Activated T-cell treated with anti-CD3 and anti-CD28 coated beads, Interleukin-2, amount 50 U/mL, for 24 hours (primary cell): ENCODE results near the gene NT5C1A.

Source experiments
- DNase-seq: peaks from one replicate; pipeline ENCODE4 v3.0.0-alpha.2; 2020
- H3K27ac Mint-ChIP-seq: 2 replicates; pipeline ENCODE4 v1.8.0; 2020; ENCODE audit warnings: mild to moderate bottlenecking, mixed read lengths
- H3K27me3 Mint-ChIP-seq: 2 replicates; pipeline ENCODE4 v1.8.0; 2020; ENCODE audit warnings: mixed read lengths
- H3K36me3 Mint-ChIP-seq: 2 replicates; pipeline ENCODE4 v1.8.0; 2020; ENCODE audit warnings: low read depth, mixed read lengths
- H3K4me1 Mint-ChIP-seq: 2 replicates; pipeline ENCODE4 v1.8.0; 2020; ENCODE audit warnings: low read depth, mixed read lengths
- H3K4me3 Mint-ChIP-seq: 2 replicates; pipeline ENCODE4 v1.8.0; 2020; ENCODE audit warnings: mild to moderate bottlenecking, moderate library complexity, mixed read lengths
- H3K9me3 Mint-ChIP-seq: 2 replicates; pipeline ENCODE4 v1.8.0; 2020; ENCODE audit warnings: mixed read lengths

The NT5C1A gene

GRCh38 chr1:39695016-39695415, 23.1 kb upstream of the NT5C1A start:
- no peaks in the 10 kb centered on the region for H3K9me3 Mint-ChIP-seq
- peaks cover 34% of the 10 kb centered on the region for H3K4me1 Mint-ChIP-seq
- no peaks in the 10 kb centered on the region for H3K36me3 Mint-ChIP-seq
- H3K4me3 Mint-ChIP-seq = no peak overlapping the region
- H3K27ac Mint-ChIP-seq = no peak overlapping the region
- DNase-seq = no peak
- H3K27me3 Mint-ChIP-seq = peaks cover 21% of the 10 kb centered on the region

GRCh38 chr1:39694026-39694425, 22.1 kb upstream of the NT5C1A start:
- Mint-ChIP-seq H3K36me3 (no peaks in the 10 kb centered on the region), H3K27me3 (peaks cover 22% of the 10 kb centered on the region), H3K4me3 (no peak overlapping the region)

GRCh38 chr1:39692152-39693074, 20.5 kb upstream of the NT5C1A start:
- Mint-ChIP-seq H3K4me3 (peak overlapping the region; percentile 24), H3K27ac (no peak overlapping the region), H3K36me3 (no peaks in the 10 kb centered on the region), H3K27me3 (peaks cover 20% of the 10 kb centered on the region), H3K4me1 (peaks cover 45% of the 10 kb centered on the region), H3K9me3 (no peaks in the 10 kb centered on the region)
- peak; percentile 51 for DNase-seq

More at GRCh38 chr1:39694026-39694425, 22.1 kb upstream of the NT5C1A start:
- Mint-ChIP-seq H3K4me1 (peaks cover 40% of the 10 kb centered on the region), H3K9me3 (no peaks in the 10 kb centered on the region), H3K27ac (no peak overlapping the region)
- DNase-seq = no peak

- Mint-ChIP-seq H3K4me1 (peaks cover 45% of the 10 kb centered on the region), H3K4me3 (peak within 1 kb of the TSS; percentile 69), H3K36me3 (no peaks in the 10 kb centered on the region), H3K9me3 (no peaks in the 10 kb centered on the region), H3K27me3 (peaks cover 20% of the 10 kb centered on the region), H3K27ac (no peak within 1 kb of the TSS)
- DNase-seq = peak; percentile 89
Measured at GRCh38 chr1:39691383-39692151, 19.7 kb upstream of the NT5C1A start, which contains the start of gene HPCAL4. TSS of gene HPCAL4 (minus strand) at chr1:39691433. CDS start at chr1:39684603, 6,830 bp downstream.

GRCh38 chr1:39690794-39691382, 19.0 kb upstream of the NT5C1A start:
- DNase-seq = no peak
- H3K4me1 Mint-ChIP-seq = peaks cover 45% of the 10 kb centered on the region
- no peak overlapping the region for H3K27ac Mint-ChIP-seq
- H3K4me3 Mint-ChIP-seq = peak overlapping the region; percentile 69
- H3K36me3 Mint-ChIP-seq = no peaks in the 10 kb centered on the region
- H3K9me3 Mint-ChIP-seq = no peaks in the 10 kb centered on the region
- H3K27me3 Mint-ChIP-seq = peaks cover 23% of the 10 kb centered on the region

GRCh38 chr1:39690225-39690624, 18.3 kb upstream of the NT5C1A start:
- Mint-ChIP-seq H3K4me1 (peaks cover 44% of the 10 kb centered on the region), H3K4me3 (peak overlapping the region; percentile 69), H3K27ac (no peak overlapping the region), H3K27me3 (peaks cover 23% of the 10 kb centered on the region), H3K36me3 (no peaks in the 10 kb centered on the region), H3K9me3 (no peaks in the 10 kb centered on the region)
- no peak for DNase-seq

GRCh38 chr1:39689635-39690034, 17.7 kb upstream of the NT5C1A start:
- no peaks in the 10 kb centered on the region for H3K36me3 Mint-ChIP-seq
- H3K4me3 Mint-ChIP-seq = no peak overlapping the region
- DNase-seq = no peak
- no peaks in the 10 kb centered on the region for H3K9me3 Mint-ChIP-seq
- H3K27ac Mint-ChIP-seq = no peak overlapping the region
- peaks cover 28% of the 10 kb centered on the region for H3K27me3 Mint-ChIP-seq
- peaks cover 42% of the 10 kb centered on the region for H3K4me1 Mint-ChIP-seq

- Mint-ChIP-seq H3K27ac (no peak overlapping the region), H3K9me3 (no peaks in the 10 kb centered on the region), H3K4me1 (peaks cover 40% of the 10 kb centered on the region), H3K36me3 (no peaks in the 10 kb centered on the region), H3K27me3 (peaks cover 30% of the 10 kb centered on the region), H3K4me3 (no peak overlapping the region)
- no peak for DNase-seq
Measured at GRCh38 chr1:39689214-39689613, 17.3 kb upstream of the NT5C1A start.

GRCh38 chr1:39688706-39689105, 16.8 kb upstream of the NT5C1A start:
- H3K27ac Mint-ChIP-seq = no peak overlapping the region
- H3K27me3 Mint-ChIP-seq = peaks cover 30% of the 10 kb centered on the region
- DNase-seq = no peak
- no peak overlapping the region for H3K4me3 Mint-ChIP-seq
- peaks cover 37% of the 10 kb centered on the region for H3K4me1 Mint-ChIP-seq
- H3K9me3 Mint-ChIP-seq = no peaks in the 10 kb centered on the region
- H3K36me3 Mint-ChIP-seq = no peaks in the 10 kb centered on the region

GRCh38 chr1:39687243-39687642, 15.3 kb upstream of the NT5C1A start:
- no peak for DNase-seq
- H3K4me1 Mint-ChIP-seq = peaks cover 34% of the 10 kb centered on the region
- H3K9me3 Mint-ChIP-seq = no peaks in the 10 kb centered on the region
- H3K4me3 Mint-ChIP-seq = no peak overlapping the region
- H3K27ac Mint-ChIP-seq = no peak overlapping the region
- peaks cover 24% of the 10 kb centered on the region for H3K27me3 Mint-ChIP-seq
- no peaks in the 10 kb centered on the region for H3K36me3 Mint-ChIP-seq

GRCh38 chr1:39685071-39685470, 13.2 kb upstream of the NT5C1A start:
- H3K9me3 Mint-ChIP-seq = no peaks in the 10 kb centered on the region
- peaks cover 14% of the 10 kb centered on the region for H3K27me3 Mint-ChIP-seq
- H3K4me1 Mint-ChIP-seq = peaks cover 35% of the 10 kb centered on the region
- DNase-seq = no peak
- H3K4me3 Mint-ChIP-seq = no peak overlapping the region
- no peaks in the 10 kb centered on the region for H3K36me3 Mint-ChIP-seq
- H3K27ac Mint-ChIP-seq = no peak overlapping the region

GRCh38 chr1:39684313-39684664, 12.4 kb upstream of the NT5C1A start:
- peaks cover 29% of the 10 kb centered on the region for H3K4me1 Mint-ChIP-seq
- no peak overlapping the region for H3K27ac Mint-ChIP-seq
- H3K9me3 Mint-ChIP-seq = no peaks in the 10 kb centered on the region

GRCh38 chr1:39683591-39684312, 11.8 kb upstream of the NT5C1A start:
- peaks cover 13% of the 10 kb centered on the region for H3K27me3 Mint-ChIP-seq
- DNase-seq = peak; percentile 59

More at GRCh38 chr1:39684313-39684664, 12.4 kb upstream of the NT5C1A start:
- Mint-ChIP-seq H3K36me3 (peaks cover 1% of the 10 kb centered on the region), H3K27me3 (peaks cover 13% of the 10 kb centered on the region), H3K4me3 (no peak overlapping the region)
- DNase-seq = no peak

GRCh38 chr1:39681999-39682398, 10.1 kb upstream of the NT5C1A start:
- Mint-ChIP-seq H3K4me1 (peaks cover 24% of the 10 kb centered on the region), H3K27me3 (peaks cover 13% of the 10 kb centered on the region), H3K36me3 (peaks cover 2% of the 10 kb centered on the region), H3K9me3 (no peaks in the 10 kb centered on the region), H3K27ac (no peak overlapping the region), H3K4me3 (no peak overlapping the region)
- DNase-seq = no peak

More at GRCh38 chr1:39683591-39684312, 11.8 kb upstream of the NT5C1A start:
- Mint-ChIP-seq H3K27ac (no peak overlapping the region), H3K4me1 (peaks cover 29% of the 10 kb centered on the region), H3K36me3 (peaks cover 2% of the 10 kb centered on the region), H3K4me3 (no peak overlapping the region), H3K9me3 (no peaks in the 10 kb centered on the region)
